Astrocyte (in vitro differentiated cells and primary cell): ENCODE results near the gene HEXIM1. TPM values are rescaled to one million over a fixed set of nuclear protein-coding genes. Genes with fewer than 3 reads are reported as not detected.

Experiments
- DNase-seq: peaks from one replicate; pipeline ENCODE4 v3.0.0-alpha.2; 2010; ENCODE audit warnings: low read depth
- FAIRE-seq: peaks from 2 replicates; lab custom pipeline; 2011; peaks lifted over from hg19 to GRCh38; lab: Jason Lieb, UNC
- H2AFZ ChIP-seq: 2 replicates; pipeline ENCODE4 v1.6.0; 2012; ENCODE audit warnings: low read depth, low read length, inconsistent platforms
- H3K27ac ChIP-seq: 2 replicates; pipeline ENCODE4 v1.5.1; 2011; ENCODE audit warnings: low read depth, low read length, inconsistent platforms
- H3K27me3 ChIP-seq: 2 replicates; pipeline ENCODE4 v1.6.0; 2011; ENCODE audit warnings: low read length, inconsistent platforms; ENCODE audit not compliant: insufficient read depth
- H3K36me3 ChIP-seq: 2 replicates; pipeline ENCODE4 v1.5.1; 2011; ENCODE audit warnings: low read length, inconsistent platforms; ENCODE audit not compliant: insufficient read depth
- H3K4me1 ChIP-seq: 2 replicates; pipeline ENCODE4 v1.5.1; 2011; ENCODE audit warnings: low read length, inconsistent platforms; ENCODE audit not compliant: insufficient read depth
- H3K4me2 ChIP-seq: 2 replicates; pipeline ENCODE4 v1.6.0; 2012; ENCODE audit warnings: low read length, inconsistent platforms
- H3K4me3 ChIP-seq: 2 replicates; pipeline ENCODE4 v1.5.1; 2011; ENCODE audit warnings: low read depth, mild to moderate bottlenecking, low read length, inconsistent platforms; ENCODE audit not compliant: insufficient read depth
- H3K79me2 ChIP-seq: 2 replicates; pipeline ENCODE4 v1.6.0; 2012; ENCODE audit warnings: mild to moderate bottlenecking, low read length, inconsistent platforms; ENCODE audit not compliant: insufficient read depth
- H3K9ac ChIP-seq: 2 replicates; pipeline ENCODE4 v1.6.0; 2012; ENCODE audit warnings: mild to moderate bottlenecking, low read length, inconsistent platforms
- H3K9me3 ChIP-seq: 2 replicates; pipeline ENCODE4 v1.5.1; 2012; ENCODE audit warnings: low read depth, mild to moderate bottlenecking, low read length, inconsistent platforms; ENCODE audit not compliant: insufficient read depth
- H4K20me1 ChIP-seq: 2 replicates; pipeline ENCODE4 v1.6.0; 2012; ENCODE audit warnings: low read length, inconsistent platforms; ENCODE audit not compliant: insufficient read depth
- H3K27ac Mint-ChIP-seq: one replicate; pipeline ENCODE4 v1.8.0; 2021; ENCODE audit warnings: mild to moderate bottlenecking, mixed read lengths; ENCODE audit not compliant: unreplicated experiment
- H3K27me3 Mint-ChIP-seq: one replicate; pipeline ENCODE4 v1.8.0; 2021; ENCODE audit warnings: low read depth, mixed read lengths; ENCODE audit not compliant: unreplicated experiment
- H3K36me3 Mint-ChIP-seq: one replicate; pipeline ENCODE4 v1.8.0; 2021; ENCODE audit warnings: low read depth, mixed read lengths; ENCODE audit not compliant: unreplicated experiment
- H3K4me1 Mint-ChIP-seq: one replicate; pipeline ENCODE4 v1.8.0; 2021; ENCODE audit warnings: low read depth, mixed read lengths; ENCODE audit not compliant: unreplicated experiment
- H3K4me3 Mint-ChIP-seq: one replicate; pipeline ENCODE4 v1.8.0; 2021; ENCODE audit warnings: mild to moderate bottlenecking, moderate library complexity, mixed read lengths; ENCODE audit not compliant: unreplicated experiment
- H3K9me3 Mint-ChIP-seq: one replicate; pipeline ENCODE4 v1.8.0; 2021; ENCODE audit warnings: mild to moderate bottlenecking, mixed read lengths; ENCODE audit not compliant: unreplicated experiment
- CTCF ChIP-seq: IDR thresholded peaks from 2 replicates; pipeline ENCODE4 v1.5.1; 2011; ENCODE audit warnings: low read depth, mild to moderate bottlenecking, inconsistent platforms, low read length, moderate library complexity; ENCODE audit not compliant: insufficient read depth
- EZH2 ChIP-seq: IDR thresholded peaks from 2 replicates; pipeline ENCODE4 v1.6.1; 2012; ENCODE audit warnings: mild to moderate bottlenecking, low read length, inconsistent platforms; ENCODE audit not compliant: insufficient read depth
- total RNA-seq: library from RNA; stranded (reverse); gene quantifications from 2 replicates; pipeline ENCODE4 v1.2.1, GENCODE V29; 2021

Gene HEXIM1
- total RNA-seq, 1 donor from 2014 or later = 44.5 TPM

- Histone ChIP-seq H3K4me1 (peaks cover 63% of the 10 kb centered on the region), H3K27ac (peak overlapping the region; percentile 44), H3K36me3 (no peaks in the 10 kb centered on the region), H3K27me3 (no peaks in the 10 kb centered on the region), H2AFZ (peak overlapping the region; percentile 50), H3K4me3 (no peak overlapping the region), H3K9ac (peak overlapping the region; percentile 55), H3K4me2 (peak overlapping the region; percentile 69), H4K20me1 (peaks cover 12% of the 10 kb centered on the region), H3K9me3 (no peaks in the 10 kb centered on the region), H3K79me2 (peaks cover 78% of the 10 kb centered on the region)
- H3K36me3 Mint-ChIP-seq = peaks cover 4% of the 10 kb centered on the region
- FAIRE-seq = no peak
- no peaks in the 10 kb centered on the region for H3K9me3 Mint-ChIP-seq
- no peak for DNase-seq
- no peak overlapping the region for H3K4me3 Mint-ChIP-seq
- H3K4me1 Mint-ChIP-seq = peaks cover 38% of the 10 kb centered on the region
- no peaks in the 10 kb centered on the region for H3K27me3 Mint-ChIP-seq
- peak overlapping the region; percentile 95 for H3K27ac Mint-ChIP-seq
- TF ChIP-seq EZH2 (no peak), CTCF (no peak)
Observed at GRCh38 chr17:45127207-45127547, 21.1 kb upstream of the HEXIM1 start.

GRCh38 chr17:45127548-45128300 lies 20.6 kb upstream of the HEXIM1 start:
- H3K4me2 ChIP-seq = peak overlapping the region; percentile 69
- peak overlapping the region; percentile 79 for H3K4me3 Mint-ChIP-seq

More at GRCh38 chr17:45127548-45128300, 20.6 kb upstream of the HEXIM1 start:
- H4K20me1 ChIP-seq = peaks cover 12% of the 10 kb centered on the region
- H3K27me3 ChIP-seq = no peaks in the 10 kb centered on the region
- no peak overlapping the region for H3K4me3 ChIP-seq
- H3K36me3 ChIP-seq = no peaks in the 10 kb centered on the region
- DNase-seq (peak; percentile 48), FAIRE-seq (no peak)
- peaks cover 4% of the 10 kb centered on the region for H3K36me3 Mint-ChIP-seq
- H3K79me2 ChIP-seq = peaks cover 78% of the 10 kb centered on the region
- H3K9ac ChIP-seq = peak overlapping the region; percentile 55
- H3K9me3 Mint-ChIP-seq = no peaks in the 10 kb centered on the region
- TF ChIP-seq EZH2 (no peak), CTCF (no peak)
- peaks cover 59% of the 10 kb centered on the region for H3K4me1 ChIP-seq
- H2AFZ ChIP-seq = peak overlapping the region; percentile 50
- peak overlapping the region; percentile 95 for H3K27ac Mint-ChIP-seq
- H3K27me3 Mint-ChIP-seq = no peaks in the 10 kb centered on the region
- H3K9me3 ChIP-seq = no peaks in the 10 kb centered on the region
- H3K4me1 Mint-ChIP-seq = peaks cover 38% of the 10 kb centered on the region
- peak overlapping the region; percentile 44 for H3K27ac ChIP-seq
